SW 1271 (cell line): ENCODE data around the gene IGIP.

Source experiments
- DNase-seq, 2 experiments: peaks; one replicate each; lab custom pipeline; 2025; lab: John Stamatoyannopoulos, UW

Gene IGIP

DNA sequence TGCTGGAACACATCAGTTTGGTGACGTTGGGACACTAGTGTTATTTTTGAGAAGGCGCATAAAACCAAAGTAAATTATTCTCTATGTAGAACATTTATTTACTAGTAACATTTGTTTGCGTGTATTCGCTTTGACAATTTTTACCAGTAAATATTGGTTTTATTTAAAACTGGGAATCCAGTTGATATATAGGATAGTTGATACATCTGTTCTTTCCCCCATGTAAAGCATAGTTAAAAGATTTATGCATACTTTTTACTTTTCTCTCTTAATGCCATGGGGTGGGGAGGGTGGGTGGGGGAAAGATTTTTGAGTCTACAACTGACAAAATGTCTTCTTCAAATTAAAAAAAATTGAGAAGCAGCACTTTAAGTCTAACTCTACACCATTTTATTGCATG lies at the start of gene IGIP:
Gene IGIP (plus strand): TSS at position 301 of the 400 bp plus-strand sequence. CDS start 2,540 bp downstream, outside the sequence.
- no peak for DNase-seq

DNA sequence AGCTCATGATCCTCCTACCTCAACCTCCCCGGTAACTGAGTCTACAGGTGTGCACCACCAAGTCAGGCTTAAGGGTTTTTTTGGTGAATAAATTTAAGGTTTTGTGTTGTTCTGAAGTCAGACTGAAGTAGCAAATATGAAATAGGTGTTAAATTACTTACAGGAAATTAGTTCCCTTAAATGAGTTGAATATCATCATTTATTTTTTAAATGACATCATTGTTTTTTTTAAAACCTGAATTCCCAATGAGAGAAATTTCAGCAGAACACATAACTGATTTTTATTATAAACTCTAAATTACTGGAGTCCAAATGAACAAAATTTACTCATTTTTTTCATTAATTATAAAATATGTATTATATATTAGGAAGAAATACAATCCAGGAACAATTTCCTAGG lies 49.6 kb upstream of the IGIP start:
- DNase-seq = no peak

DNA sequence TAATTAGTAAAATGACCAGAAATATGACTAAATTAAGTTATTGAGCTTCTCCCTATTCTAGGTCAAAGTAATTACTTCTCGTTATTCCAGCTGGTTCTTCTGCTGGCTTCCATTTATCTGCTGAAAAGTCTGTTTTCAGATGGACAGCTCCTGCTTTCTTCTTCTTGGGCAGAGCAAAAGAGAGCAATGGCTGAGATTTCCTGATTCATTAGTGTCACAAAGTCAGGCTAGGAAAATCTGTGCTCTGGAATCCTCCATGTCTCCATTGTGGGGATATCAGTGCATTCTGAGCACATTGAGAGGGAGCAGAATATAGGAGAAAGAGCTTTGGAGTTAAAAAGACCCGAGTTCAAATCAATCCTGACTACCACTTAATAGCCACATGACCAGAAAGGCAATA lies 48.9 kb upstream of the IGIP start:
- no peak for DNase-seq

DNA sequence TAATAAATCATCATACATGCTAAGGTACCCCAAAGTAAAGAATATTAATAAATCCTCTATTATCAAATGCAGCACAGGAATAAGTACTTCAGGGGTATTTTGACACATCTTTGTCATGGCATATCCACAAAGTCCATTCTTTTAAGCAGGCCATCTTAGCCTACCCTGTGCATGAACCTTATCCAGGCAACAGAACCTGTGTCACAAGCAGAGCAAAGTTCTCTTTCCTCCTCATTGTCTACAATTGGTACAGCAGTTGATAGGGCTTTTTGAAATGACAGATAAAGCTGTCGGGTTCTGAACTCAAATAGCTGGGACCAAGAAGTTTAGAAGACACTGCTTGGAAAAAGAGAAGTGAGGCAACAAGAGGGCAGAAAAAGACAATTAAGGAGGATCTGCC lies 42.6 kb upstream of the IGIP start:
- DNase-seq = no peak

DNA sequence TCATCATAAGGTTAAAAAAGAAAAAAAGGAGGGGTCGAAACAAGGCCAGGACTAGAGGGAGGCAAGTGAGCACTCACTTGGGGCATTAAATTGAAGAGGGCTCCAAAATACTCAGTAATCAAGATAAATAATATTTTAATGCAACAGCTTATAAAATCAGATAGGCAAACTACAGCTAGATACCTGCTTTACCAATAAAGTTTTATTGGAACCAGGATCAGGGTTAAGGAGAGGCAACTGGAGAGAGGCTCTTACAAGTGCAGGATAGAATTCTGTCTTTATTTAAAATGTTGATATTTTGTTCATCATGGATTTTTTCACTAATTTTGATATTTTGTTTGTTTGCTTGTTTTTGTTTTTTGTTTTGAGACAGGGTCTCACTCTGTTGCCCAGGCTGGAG lies 42.1 kb upstream of the IGIP start:
- no peak for DNase-seq

DNA sequence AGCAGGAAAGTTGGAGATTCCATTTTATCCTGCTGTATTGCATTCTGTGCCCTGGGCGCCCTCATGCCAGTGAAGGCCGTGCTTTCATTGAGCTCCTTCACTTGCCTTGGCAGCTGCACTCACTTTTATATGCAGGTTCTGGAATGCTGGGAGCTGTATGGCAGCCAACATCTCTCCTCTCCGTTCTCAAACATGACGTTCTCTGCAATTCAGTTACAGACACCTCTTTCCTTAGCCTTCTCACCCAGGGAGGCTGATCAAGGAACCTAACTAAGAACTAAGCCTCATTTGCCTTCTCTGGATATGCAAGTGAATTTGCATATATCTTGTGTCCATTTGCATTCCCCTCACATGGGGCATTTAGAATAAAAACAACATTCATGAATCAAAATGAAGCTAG lies 41.2 kb upstream of the IGIP start:
- no peak for DNase-seq

DNA sequence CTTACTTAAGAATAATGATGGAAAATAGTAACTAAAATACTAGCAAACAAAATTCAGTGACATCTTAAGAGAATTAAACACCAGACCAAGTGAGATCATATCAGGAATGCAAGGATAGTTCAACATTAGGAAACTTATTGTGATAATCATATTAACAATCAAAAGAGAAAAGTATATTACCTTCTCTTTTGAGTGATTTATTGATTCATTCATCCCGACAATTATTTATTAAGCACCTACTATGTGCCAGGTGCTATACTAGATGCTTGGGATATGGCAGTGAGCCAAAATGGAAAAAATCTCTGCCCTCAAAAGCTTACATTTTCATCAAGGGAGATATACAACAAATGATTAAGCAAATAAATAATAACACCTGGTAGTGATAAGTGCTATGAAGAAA lies 35.5 kb upstream of the IGIP start:
- DNase-seq = no peak

DNA sequence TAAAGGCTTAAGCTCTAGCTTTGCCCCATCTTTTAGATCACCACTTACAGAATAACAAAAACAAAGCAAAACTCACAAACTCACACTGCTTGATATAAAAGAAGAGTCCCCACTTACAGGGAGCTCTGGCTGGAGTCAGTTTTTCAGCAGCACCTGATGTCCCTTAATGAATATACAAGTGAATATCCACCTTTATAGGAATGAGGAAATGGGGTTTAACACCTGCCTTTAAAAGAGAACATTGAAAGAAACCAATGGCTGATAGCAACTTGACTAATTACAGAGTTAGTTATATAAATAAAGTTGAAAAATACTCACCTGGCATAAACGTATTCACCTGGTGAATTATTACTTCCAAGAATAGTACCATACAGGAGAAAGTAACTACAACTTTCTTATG lies 32.6 kb upstream of the IGIP start:
- no peak for DNase-seq

DNA sequence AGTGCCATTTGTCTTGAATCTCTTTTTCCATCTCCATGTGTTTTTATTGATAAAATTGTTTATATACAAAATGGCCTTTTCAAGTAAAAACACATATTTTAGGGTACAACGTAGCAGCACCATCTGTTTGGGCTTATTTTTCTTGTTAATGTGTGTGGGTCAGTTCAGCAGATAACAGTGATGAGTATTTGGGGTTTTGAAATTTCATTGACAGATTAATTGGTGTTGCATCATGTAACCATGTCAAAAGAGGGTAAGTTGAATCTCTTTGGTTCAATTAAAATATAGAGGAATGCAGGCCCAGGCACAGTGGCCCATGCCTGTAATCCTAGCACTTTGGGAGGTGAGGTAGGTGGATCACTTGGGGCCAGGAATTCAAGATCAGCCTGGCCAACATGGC lies 31.9 kb upstream of the IGIP start:
- DNase-seq = no peak

DNA sequence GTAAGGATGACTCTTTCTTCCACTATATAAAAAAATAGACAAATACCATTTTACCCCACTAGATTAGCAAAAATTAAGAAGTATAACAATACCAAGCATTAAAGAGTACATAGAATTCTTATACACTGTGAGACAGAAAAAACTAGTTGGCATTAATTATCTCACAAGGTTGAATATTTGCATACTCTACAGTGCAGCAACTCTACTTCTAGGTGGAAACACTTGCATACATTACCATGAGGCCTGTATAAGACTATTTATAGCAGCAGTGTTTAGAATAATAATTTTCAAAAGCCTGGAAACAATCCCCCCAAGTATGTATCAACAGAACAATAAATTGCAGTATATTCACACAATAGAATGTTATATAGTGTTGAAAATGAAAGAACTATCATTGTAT lies 30.8 kb upstream of the IGIP start:
- no peak for DNase-seq

DNA sequence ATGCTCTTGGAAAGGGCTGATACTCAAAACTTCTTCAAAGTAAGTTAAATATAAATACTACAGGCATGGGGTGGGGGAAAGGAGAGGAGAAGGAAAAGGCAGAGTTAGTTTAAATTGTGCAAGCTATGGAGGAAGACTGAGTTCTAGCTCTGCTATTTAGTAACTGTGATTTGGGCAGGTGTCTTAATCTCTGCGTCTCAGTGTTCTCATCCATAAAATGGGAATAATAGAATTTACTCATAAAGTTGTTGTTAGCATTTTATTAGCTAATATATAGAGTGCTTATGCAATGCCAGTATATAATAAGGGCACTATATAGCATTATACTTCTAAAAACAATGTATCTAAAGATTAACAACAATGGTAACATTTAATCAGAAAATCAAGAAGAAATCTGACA lies 24.6 kb upstream of the IGIP start:
- DNase-seq = no peak

DNA sequence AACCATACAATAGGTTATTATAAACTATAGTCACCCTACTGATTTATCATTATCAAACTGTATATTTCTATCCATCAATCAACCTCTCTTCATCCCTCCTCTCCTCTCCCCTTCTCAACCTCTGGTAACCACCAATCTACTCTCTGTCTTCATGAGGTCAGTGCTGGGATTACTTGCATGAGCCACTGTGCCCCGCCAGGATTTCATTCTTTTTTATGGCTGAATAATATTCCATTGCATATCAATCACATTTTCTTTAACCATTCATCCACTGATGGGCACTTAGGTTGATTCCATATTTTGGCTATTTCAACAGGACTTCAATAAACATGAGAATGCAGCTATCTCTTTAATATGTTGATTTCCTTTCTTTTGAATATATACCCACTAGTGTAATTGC lies 22.6 kb upstream of the IGIP start:
- DNase-seq = no peak

DNA sequence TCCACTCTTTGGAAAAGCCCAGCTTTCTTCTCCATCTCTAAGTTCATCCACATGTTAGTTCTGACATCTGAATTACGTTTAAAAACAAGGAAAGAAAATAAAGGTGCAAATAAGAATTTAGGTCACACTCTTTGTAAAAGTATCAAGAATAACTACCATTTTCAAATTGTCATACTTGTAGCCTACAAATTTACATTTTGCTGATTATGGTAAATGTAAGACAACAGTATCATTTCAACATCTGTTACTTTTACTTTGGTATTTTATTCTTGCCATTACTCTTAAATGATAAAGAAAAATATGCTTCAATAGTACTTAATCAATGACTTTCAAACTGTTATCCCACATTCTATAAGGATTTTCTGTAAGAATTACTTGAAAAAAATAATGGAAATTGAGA lies 21.6 kb upstream of the IGIP start:
- DNase-seq = no peak

DNA sequence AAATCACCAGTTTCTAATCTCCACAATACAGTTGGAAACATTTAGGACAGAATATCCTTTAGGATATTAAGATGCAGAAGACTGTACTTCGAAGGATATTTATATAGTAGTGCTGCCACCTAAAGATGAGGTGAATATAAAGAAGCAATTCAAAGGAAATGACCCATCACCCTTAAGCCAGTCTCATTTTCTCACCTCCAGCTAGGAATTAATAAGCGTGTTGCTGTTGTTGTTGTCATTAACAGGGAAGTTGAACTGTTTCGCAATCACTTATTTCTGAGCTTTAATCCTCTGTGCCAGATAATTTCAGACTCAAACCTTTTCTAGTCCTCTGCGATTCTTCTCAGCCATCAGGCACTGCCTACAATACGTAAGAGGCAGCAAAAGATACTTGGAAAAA lies 19.6 kb upstream of the IGIP start:
- peak in 1 of 2 experiments; percentile 36 for DNase-seq

DNA sequence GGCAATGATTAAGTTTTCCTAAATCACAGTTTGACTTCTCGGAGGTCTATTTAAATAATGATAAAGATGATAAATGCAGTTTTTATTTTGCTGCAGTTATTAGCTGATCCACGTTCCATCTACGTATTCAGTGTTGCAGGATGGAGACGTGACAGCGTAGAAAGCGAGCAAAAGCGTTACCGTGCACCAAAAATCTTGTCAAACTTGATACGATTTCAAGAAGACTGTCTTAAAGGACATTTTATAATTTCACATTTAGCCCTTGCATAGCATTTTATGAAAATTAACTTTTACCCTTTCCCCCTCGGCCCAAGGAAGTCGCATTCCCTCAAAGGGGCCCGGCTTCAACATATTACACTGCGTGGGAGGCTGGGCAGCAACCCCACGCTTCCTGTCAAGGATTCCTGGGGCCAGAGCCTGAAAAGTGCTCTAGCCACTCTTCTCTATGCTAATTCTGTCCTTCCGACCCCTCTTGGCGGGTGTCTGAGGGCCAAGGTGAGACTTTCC lies 18.9 kb upstream of the IGIP start:
- no peak for DNase-seq

DNA sequence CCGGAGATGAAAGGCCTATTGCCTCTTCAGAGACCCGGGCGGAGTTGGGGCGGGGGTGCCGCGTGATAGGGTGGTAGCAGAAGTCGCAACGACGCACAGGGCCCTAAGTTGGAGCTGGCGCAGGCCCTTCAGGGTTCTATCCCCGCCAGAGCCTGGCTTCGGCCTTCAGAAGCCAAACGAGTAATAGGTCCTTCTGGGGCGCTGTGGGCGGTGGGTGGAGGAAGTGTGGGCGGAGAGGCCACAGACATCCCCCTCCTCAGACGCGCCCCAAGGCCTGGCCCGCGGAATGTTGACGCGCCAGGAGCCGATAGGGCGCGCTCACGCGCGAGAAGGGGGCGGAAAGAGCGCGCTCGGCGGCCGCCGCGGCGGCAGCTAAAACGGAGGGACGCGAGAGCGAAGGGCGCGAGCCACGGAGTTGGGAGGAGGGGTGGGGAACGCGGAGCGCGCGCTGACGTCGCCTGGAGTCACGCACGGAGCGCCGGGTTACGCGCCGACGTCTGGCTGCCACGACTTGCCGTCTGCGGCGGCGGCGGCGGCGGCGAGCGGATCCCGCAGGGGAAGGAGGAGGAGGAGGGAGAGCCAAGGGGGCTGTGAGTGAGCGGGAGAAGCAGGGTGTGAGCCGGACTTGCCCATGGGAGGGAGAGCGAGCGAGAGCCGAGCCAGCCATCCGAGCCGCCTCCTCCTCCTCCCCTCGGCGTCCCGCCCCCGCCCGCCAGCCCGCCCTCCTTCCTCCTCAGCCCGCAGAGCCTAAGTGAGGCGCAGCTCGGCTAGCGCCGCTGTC lies 18.2 kb upstream of the IGIP start:
- DNase-seq = peak; percentile 81 to 91

DNA sequence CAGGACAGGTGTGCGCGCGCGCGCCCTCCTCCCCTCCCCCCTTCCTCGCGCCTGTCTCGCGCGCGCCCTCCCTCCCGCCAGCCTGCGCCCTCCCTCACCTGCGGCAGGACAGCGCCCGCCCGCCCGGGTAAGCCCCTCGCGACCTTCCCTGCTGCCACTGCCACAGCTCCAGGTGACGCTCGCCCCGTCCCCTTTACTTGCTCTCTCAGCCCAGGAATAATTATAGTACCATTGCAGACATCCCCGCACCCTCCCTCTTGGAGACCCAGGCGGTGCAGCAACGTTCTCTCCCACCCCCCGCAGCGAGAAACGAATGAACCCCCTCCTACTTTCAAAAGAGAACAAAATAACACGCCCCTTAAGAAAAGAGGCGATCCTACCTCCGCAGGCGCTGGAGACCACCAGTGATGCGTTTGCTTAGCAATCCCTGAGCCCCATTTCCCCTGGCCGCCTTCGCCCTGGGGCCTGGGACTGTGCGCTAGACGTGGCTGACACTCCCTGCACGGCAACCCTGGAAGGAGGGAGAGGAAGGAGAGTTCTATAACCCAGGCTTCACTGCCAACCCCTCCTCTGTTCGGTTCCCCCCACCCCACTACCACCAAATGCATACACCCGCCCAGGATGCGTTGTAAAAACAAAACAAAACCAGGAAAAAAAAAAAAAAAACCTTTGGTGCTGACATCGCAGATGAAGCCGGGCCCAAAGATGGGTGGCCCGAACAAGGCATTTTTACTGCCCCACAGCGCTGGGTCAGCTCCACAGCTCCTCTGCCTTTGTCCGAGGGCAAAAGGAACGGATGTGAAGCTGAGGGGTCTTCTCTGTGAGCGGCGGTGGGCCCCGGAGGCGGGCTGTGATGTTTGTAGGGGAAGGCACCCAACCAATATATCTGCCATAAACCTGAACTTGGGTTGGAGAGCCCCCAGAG lies 17.4 kb upstream of the IGIP start:
- no peak for DNase-seq

DNA sequence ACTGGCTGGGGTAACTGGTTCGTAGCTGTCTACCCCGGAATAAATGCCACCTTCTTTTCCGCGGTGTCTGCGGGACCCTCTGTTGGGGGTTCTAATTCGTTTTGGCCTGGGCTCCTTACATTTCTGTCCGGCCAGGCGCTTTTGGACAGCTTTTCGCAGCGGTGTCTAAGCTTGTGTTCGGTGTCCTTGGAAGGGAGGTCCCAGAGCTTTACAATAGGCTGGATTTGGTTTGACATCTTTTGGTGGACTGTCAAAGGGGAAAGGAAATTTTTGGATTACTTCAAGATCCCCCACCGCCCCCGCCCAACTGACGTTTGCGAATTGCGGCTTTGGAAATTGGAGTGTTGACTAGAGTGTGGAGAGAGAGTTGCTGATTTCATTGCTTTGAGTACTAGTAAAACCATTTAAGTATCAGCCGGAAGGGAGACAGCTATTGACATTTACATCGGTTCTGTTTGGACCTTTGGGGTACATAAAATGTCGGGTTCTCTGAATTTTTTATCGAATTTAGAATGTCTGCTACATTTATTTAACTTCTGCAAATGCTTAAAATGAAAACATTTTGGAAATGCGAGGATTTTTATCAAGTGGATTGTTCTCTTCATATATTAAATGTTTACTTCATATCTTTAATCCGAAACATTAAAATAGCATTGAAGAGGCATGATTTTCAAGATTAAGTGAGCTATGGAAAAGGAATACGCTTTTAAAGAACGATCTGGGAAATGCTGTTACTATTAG lies 16.5 kb upstream of the IGIP start:
- DNase-seq = no peak

DNA sequence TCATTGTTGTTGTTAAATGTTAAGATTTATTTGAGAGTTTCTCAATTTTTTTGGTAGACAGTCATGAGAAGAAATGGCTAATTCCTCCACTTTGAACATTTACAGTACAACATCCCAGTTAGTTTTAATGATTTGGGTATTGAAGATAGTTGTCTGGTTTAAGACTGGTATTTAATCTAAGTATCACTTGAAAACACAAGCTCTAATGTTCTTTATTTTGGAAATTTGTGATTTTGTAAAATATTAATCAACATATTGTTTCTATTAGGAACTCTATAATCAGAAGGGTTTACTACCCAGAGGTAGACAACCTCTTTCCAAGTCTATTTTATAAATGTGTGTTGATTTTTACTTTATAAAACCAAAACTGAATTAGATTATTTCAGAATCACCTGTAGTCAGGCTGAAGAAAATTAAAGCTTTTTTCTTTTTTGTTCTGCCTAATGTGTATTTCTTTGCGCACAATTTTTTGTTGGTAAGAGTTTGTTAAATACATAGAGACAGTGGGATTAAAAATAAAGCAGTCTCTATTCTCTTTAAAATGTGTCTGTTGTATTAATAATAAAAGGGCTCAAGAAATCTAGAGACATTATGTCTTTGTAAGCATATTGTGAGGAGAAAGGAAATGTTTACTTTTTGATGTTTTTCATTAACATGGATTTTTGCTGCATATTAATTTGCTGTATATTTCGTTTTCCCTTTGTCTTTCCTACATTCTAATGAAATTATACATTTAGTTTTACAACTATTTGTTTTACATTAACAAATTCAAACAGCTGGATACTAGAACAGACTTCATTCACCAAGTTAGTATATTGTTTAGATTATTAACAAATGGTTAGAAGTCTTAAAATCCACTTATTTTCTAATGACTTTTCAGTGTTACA lies 15.7 kb upstream of the IGIP start:
- DNase-seq = no peak

DNA sequence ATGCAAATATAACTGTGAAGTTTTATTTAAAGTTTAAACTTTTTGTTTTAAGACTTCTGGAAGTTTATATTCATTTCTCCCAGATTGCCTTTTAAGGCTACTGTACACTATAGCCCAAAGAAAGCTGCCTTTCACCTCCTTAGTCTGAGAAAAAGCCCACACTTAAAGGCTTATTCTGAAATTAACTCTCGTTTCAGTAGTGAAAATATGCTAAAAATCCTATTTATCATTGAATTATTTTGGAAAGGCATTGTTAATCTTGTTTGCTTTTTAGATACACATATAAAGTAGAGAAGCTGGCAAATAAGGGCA lies 15.1 kb upstream of the IGIP start:
- DNase-seq = no peak

DNA sequence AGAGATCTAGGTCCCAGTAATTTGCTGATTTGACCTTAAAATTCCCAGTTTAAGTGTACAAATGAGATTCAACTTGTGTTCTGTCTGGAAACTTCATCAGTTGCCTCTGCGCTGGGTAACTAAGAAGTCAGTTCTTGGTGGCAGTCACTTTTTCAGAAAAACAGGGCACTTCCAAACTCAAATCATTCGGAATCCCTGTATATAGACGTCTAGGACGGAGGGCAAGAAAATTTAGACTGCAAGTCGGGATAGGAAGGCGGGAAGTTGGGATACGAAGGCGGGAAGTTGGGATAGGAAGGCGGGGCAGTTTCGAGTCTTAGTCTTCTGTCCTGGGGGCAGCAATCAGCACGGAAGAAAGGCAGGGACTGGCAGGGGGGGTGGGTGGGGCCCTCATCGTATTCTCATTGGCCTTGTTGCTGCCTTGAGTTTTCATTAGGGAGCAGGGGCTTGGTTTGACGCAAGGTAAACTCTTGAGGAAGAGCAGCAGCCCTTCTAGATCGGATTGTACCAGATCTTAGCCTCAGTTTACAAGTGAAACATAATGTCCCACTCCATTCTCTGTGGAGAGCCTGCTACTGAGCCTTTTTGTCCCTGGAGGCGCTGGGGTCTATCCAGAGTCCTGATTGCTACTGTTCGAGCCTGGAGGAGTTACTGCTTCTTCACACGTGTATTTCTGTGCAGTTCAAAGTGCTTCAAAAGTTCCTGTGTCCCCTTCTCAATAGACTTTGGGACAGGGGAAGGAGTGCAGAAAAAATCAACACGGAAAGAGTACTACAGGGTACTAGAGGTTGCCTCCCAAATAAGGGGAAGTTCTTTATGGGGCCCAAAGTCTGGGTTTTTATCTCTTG lies 14.5 kb upstream of the IGIP start:
- DNase-seq = no peak
